Trophoblast cell (in vitro differentiated cells and primary cell): ENCODE data around the gene DPY19L1.

Experiments
- DNase-seq, 2 donors: peaks; one replicate each; pipeline ENCODE4 v3.0.0-alpha.2; 2016
- H2AFZ ChIP-seq: 2 replicates; pipeline ENCODE4 v1.6.1; 2013; ENCODE audit warnings: low read length, moderate library complexity, mild to moderate bottlenecking; ENCODE audit not compliant: insufficient read depth, poor library complexity
- H2AK5ac ChIP-seq: 2 replicates; pipeline ENCODE4 v1.6.1; 2013; ENCODE audit warnings: mild to moderate bottlenecking, low read length
- H2BK120ac ChIP-seq: 2 replicates; pipeline ENCODE4 v1.6.1; 2013; ENCODE audit warnings: low read length, mild to moderate bottlenecking, moderate library complexity; ENCODE audit not compliant: insufficient read depth, poor library complexity
- H2BK12ac ChIP-seq: 2 replicates; pipeline ENCODE4 v1.6.1; 2013; ENCODE audit warnings: mild to moderate bottlenecking, low read length, moderate library complexity
- H2BK5ac ChIP-seq: 2 replicates; pipeline ENCODE4 v1.6.1; 2013; ENCODE audit warnings: low read length, low read depth, moderate library complexity, mild to moderate bottlenecking; ENCODE audit not compliant: poor library complexity
- H3K14ac ChIP-seq: 2 replicates; pipeline ENCODE4 v1.6.1; 2013; ENCODE audit warnings: mild to moderate bottlenecking, low read length
- H3K18ac ChIP-seq: 2 replicates; pipeline ENCODE4 v1.6.1; 2013; ENCODE audit warnings: mild to moderate bottlenecking, low read length
- H3K23ac ChIP-seq: 2 replicates; pipeline ENCODE4 v1.6.1; 2013; ENCODE audit warnings: low read length
- H3K27ac ChIP-seq: 2 replicates; pipeline ENCODE4 v1.5.1; 2013; ENCODE audit warnings: low read depth, mild to moderate bottlenecking, inconsistent platforms, low read length, moderate library complexity
- H3K27me3 ChIP-seq: 2 replicates; pipeline ENCODE4 v1.6.1; 2013; ENCODE audit warnings: inconsistent platforms, mild to moderate bottlenecking, low read length, moderate library complexity; ENCODE audit not compliant: insufficient read depth
- H3K36me3 ChIP-seq, 2 experiments: 1 replicate in 1 of 2; 2 replicates in 1 of 2; pipeline ENCODE4 v1.6.1; 2013; ENCODE audit warnings: low read length in 2 of 2, mild to moderate bottlenecking in 2 of 2, moderate library complexity in 1 of 2; ENCODE audit not compliant: insufficient read depth in 2 of 2, control insufficient read depth in 1 of 2
- H3K4ac ChIP-seq: 2 replicates; pipeline ENCODE4 v1.6.1; 2013; ENCODE audit warnings: low read depth, mild to moderate bottlenecking, low read length, moderate library complexity
- H3K4me1 ChIP-seq, 2 experiments: 1 replicate in 1 of 2; 2 replicates in 1 of 2; pipeline ENCODE4 v1.6.1; 2013; ENCODE audit warnings: low read length in 2 of 2, mild to moderate bottlenecking in 2 of 2, moderate library complexity in 1 of 2; ENCODE audit not compliant: insufficient read depth in 2 of 2, control insufficient read depth in 1 of 2
- H3K4me2 ChIP-seq: 2 replicates; pipeline ENCODE4 v1.6.1; 2013; ENCODE audit warnings: inconsistent platforms, mild to moderate bottlenecking, low read length, moderate library complexity
- H3K4me3 ChIP-seq: 2 replicates; pipeline ENCODE4 v1.5.1; 2013; ENCODE audit warnings: mild to moderate bottlenecking, low read depth, low read length, inconsistent platforms
- H3K79me1 ChIP-seq: one replicate; pipeline ENCODE4 v1.6.1; 2013; ENCODE audit warnings: low read length
- H3K79me2 ChIP-seq: 2 replicates; pipeline ENCODE4 v1.6.1; 2013; ENCODE audit warnings: low read length, mild to moderate bottlenecking; ENCODE audit not compliant: control insufficient read depth, insufficient read depth, poor library complexity
- H3K9ac ChIP-seq: 2 replicates; pipeline ENCODE4 v1.6.1; 2013; ENCODE audit warnings: mild to moderate bottlenecking, low read length
- H3K9me3 ChIP-seq: 2 replicates; pipeline ENCODE4 v1.6.1; 2013; ENCODE audit warnings: low read depth, mild to moderate bottlenecking, control low read depth, inconsistent platforms, low read length; ENCODE audit not compliant: insufficient read depth
- H4K12ac ChIP-seq: 2 replicates; pipeline ENCODE4 v1.6.1; 2013; ENCODE audit warnings: low read depth, mild to moderate bottlenecking, low read length, moderate library complexity
- H4K8ac ChIP-seq: 2 replicates; pipeline ENCODE4 v1.6.1; 2013; ENCODE audit warnings: low read depth, mild to moderate bottlenecking, low read length, moderate library complexity
- H4K91ac ChIP-seq: one replicate; pipeline ENCODE4 v1.6.1; 2013; ENCODE audit warnings: low read depth, mild to moderate bottlenecking, low read length, moderate library complexity
- WGBS: extraction: QIAGEN DNeasy Blood & Tissue Kit; methylation state at CpG from one replicate; pipeline ENCODE4 v1.1.7; 2013; ENCODE audit warnings: missing lambda C conversion rate; ENCODE audit not compliant: insufficient read length, insufficient coverage; ENCODE audit errors: extremely low coverage; 5-methylcytosine and 5-hydroxymethylcytosine counted together

The DPY19L1 gene

GRCh38 chr7:35038354-35038753, 1.1 kb upstream of the DPY19L1 start:
- Histone ChIP-seq H4K8ac (no peak overlapping the region), H3K79me1 (peaks cover 9% of the 10 kb centered on the region), H2BK120ac (no peak overlapping the region), H3K4me1 (peaks cover 5 to 8% of the 10 kb centered on the region in 2 experiments), H3K4me2 (peak overlapping the region; percentile 98), H2BK5ac (no peak overlapping the region), H3K18ac (no peak overlapping the region), H4K12ac (no peak overlapping the region), H2AK5ac (no peak overlapping the region), H3K4ac (no peak overlapping the region), H3K4me3 (peak overlapping the region; percentile 89), H2AFZ (peak overlapping the region; percentile 9), H3K9me3 (no peaks in the 10 kb centered on the region), H3K79me2 (peaks cover 15% of the 10 kb centered on the region), H3K9ac (no peak overlapping the region), H3K14ac (no peak overlapping the region), H3K23ac (no peak overlapping the region), H2BK12ac (no peak overlapping the region), H3K27ac (no peak overlapping the region), H3K27me3 (no peaks in the 10 kb centered on the region), H4K91ac (no peak overlapping the region), H3K36me3 (no peaks in the 10 kb centered on the region)
- no peak for DNase-seq
- WGBS: no CpG with 5 or more reads among the region's 9 CpGs

- peak overlapping the region; percentile 12 for H3K4ac ChIP-seq
- H3K14ac ChIP-seq: peak overlapping the region; percentile 6
- H3K36me3 ChIP-seq: no peaks in the 10 kb centered on the region
- peak overlapping the region; percentile 27 for H2BK5ac ChIP-seq
- no peak overlapping the region for H2AK5ac ChIP-seq
- H3K27me3 ChIP-seq: no peaks in the 10 kb centered on the region
- H3K4me2 ChIP-seq: peak overlapping the region; percentile 98
- peaks cover 9% of the 10 kb centered on the region for H3K79me1 ChIP-seq
- no peak overlapping the region for H2BK12ac ChIP-seq
- H3K23ac ChIP-seq: no peak overlapping the region
- peak overlapping the region; percentile 80 for H3K27ac ChIP-seq
- H4K12ac ChIP-seq: peak overlapping the region; percentile 0
- peak overlapping the region; percentile 89 for H3K4me3 ChIP-seq
- peak overlapping the region; percentile 54 for H2BK120ac ChIP-seq
- H3K9me3 ChIP-seq: no peaks in the 10 kb centered on the region
- H3K9ac ChIP-seq: peak overlapping the region; percentile 94
- H3K4me1 ChIP-seq: peaks cover 5 to 8% of the 10 kb centered on the region in 2 experiments
- peak; percentile 93 to 96 for DNase-seq
- WGBS: no CpG with 5 or more reads among the region's 100 CpGs
- H4K8ac ChIP-seq: peak overlapping the region; percentile 3
- peak overlapping the region; percentile 9 for H2AFZ ChIP-seq
- H3K79me2 ChIP-seq: peaks cover 15% of the 10 kb centered on the region
- no peak overlapping the region for H3K18ac ChIP-seq
- H4K91ac ChIP-seq: peak overlapping the region; percentile 17
These were observed 449 bp upstream of the DPY19L1 start for GRCh38 chr7:35037526-35038341.

GRCh38 chr7:35036361-35037171, 719 bp downstream of the DPY19L1 start:
- peak overlapping the region; percentile 45 for H3K14ac ChIP-seq

GRCh38 chr7:35035511-35035961, 1.7 kb downstream of the DPY19L1 start:
- Histone ChIP-seq H3K27me3 (no peaks in the 10 kb centered on the region), H4K12ac (no peak overlapping the region), H3K79me2 (peaks cover 15% of the 10 kb centered on the region), H4K91ac (no peak overlapping the region), H2BK12ac (no peak overlapping the region), H3K4ac (peak overlapping the region; percentile 44), H3K14ac (no peak overlapping the region), H3K36me3 (no peaks in the 10 kb centered on the region), H2AK5ac (no peak overlapping the region), H2AFZ (no peak overlapping the region), H3K4me3 (no peak overlapping the region), H2BK120ac (no peak overlapping the region), H3K9me3 (no peaks in the 10 kb centered on the region), H3K4me1 (peaks cover 5 to 8% of the 10 kb centered on the region in 2 experiments), H3K79me1 (peaks cover 9% of the 10 kb centered on the region), H4K8ac (no peak overlapping the region), H3K18ac (no peak overlapping the region), H3K4me2 (peak overlapping the region; percentile 87), H3K9ac (no peak overlapping the region), H2BK5ac (no peak overlapping the region), H3K27ac (no peak overlapping the region), H3K23ac (no peak overlapping the region)
- no CpG with 5 or more reads among the region's 5 CpGs for WGBS
- no peak for DNase-seq

More at GRCh38 chr7:35036361-35037171, 719 bp downstream of the DPY19L1 start:
- H3K9me3 ChIP-seq: no peaks in the 10 kb centered on the region
- H4K8ac ChIP-seq: peak overlapping the region; percentile 61
- H3K79me1 ChIP-seq: peaks cover 9% of the 10 kb centered on the region
- H3K4me2 ChIP-seq: peak overlapping the region; percentile 87
- H3K18ac ChIP-seq: peak overlapping the region; percentile 72
- H2AFZ ChIP-seq: peak overlapping the region; percentile 37
- no peak overlapping the region for H2AK5ac ChIP-seq
- DNase-seq: peak; percentile 80 to 81
- no peaks in the 10 kb centered on the region for H3K27me3 ChIP-seq
- H4K12ac ChIP-seq: peak overlapping the region; percentile 10
- peak overlapping the region; percentile 16 for H2BK120ac ChIP-seq
- no peaks in the 10 kb centered on the region for H3K36me3 ChIP-seq
- peak overlapping the region; percentile 99 for H3K27ac ChIP-seq
- peaks cover 15% of the 10 kb centered on the region for H3K79me2 ChIP-seq
- H3K4me3 ChIP-seq: peak overlapping the region; percentile 84
- H3K9ac ChIP-seq: peak overlapping the region; percentile 85
- H3K23ac ChIP-seq: peak overlapping the region; percentile 72
- H3K4ac ChIP-seq: peak overlapping the region; percentile 50
- peaks cover 5 to 8% of the 10 kb centered on the region in 2 experiments for H3K4me1 ChIP-seq
- no CpG with 5 or more reads among the region's 61 CpGs for WGBS
- H4K91ac ChIP-seq: peak overlapping the region; percentile 10
- H2BK12ac ChIP-seq: no peak overlapping the region
- no peak overlapping the region for H2BK5ac ChIP-seq
